DND-41 (cell line): Measurements from ENCODE around the gene KLK3.

Experiments
- EZH2 ChIP-seq: IDR thresholded peaks from 3 replicates; pipeline ENCODE4 v1.6.1; 2012; ENCODE audit warnings: borderline replicate concordance, low read depth, mild to moderate bottlenecking, moderate library complexity, low read length, inconsistent platforms; ENCODE audit not compliant: severe bottlenecking
- TF ChIP-seq, protein P1 (sequence below): IDR thresholded peaks from 2 replicates; pipeline ENCODE4 v1.5.1; 2012; ENCODE audit warnings: borderline replicate concordance, low read length, moderate library complexity, mild to moderate bottlenecking; ENCODE audit not compliant: poor library complexity, severe bottlenecking; ENCODE audit errors: extremely low read depth

GRCh38 chr19:50861496-50862286 lies 7.0 kb downstream of the KLK3 start:
- TF ChIP-seq, protein P1, sequence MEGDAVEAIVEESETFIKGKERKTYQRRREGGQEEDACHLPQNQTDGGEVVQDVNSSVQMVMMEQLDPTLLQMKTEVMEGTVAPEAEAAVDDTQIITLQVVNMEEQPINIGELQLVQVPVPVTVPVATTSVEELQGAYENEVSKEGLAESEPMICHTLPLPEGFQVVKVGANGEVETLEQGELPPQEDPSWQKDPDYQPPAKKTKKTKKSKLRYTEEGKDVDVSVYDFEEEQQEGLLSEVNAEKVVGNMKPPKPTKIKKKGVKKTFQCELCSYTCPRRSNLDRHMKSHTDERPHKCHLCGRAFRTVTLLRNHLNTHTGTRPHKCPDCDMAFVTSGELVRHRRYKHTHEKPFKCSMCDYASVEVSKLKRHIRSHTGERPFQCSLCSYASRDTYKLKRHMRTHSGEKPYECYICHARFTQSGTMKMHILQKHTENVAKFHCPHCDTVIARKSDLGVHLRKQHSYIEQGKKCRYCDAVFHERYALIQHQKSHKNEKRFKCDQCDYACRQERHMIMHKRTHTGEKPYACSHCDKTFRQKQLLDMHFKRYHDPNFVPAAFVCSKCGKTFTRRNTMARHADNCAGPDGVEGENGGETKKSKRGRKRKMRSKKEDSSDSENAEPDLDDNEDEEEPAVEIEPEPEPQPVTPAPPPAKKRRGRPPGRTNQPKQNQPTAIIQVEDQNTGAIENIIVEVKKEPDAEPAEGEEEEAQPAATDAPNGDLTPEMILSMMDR: no peak
- no peak for TF ChIP-seq EZH2
